OCI-LY7 (cell line): ENCODE data around the gene MEI4. TPM values are rescaled to one million over a fixed set of nuclear protein-coding genes. Genes with fewer than 3 reads are reported as not detected.

Experiments used
- BruUV-seq: library from RNA; stranded (reverse); fragments of 400-500 nt; replicated peaks from 2 replicates; lab custom pipeline; 2021; lab: Mats Ljungman, UMichigan
- CTCF ChIA-PET: fragments of 300-600 bp; sonication (Branson Sonifier 250); formaldehyde crosslinking; loops from one replicate; lab custom pipeline; 2022; ENCODE audit warnings: antibody characterized with exemption; ENCODE audit not compliant: unreplicated experiment; lab: Charles Lee
- POLR2A ChIA-PET: fragments of 300-600 bp; sonication (Branson Sonifier 250); formaldehyde crosslinking; loops from one replicate; lab custom pipeline; 2022; ENCODE audit warnings: antibody characterized with exemption; lab: Charles Lee
- DNase-seq: peaks from one replicate; pipeline ENCODE4 v3.0.0-alpha.2; 2015; ENCODE audit warnings: low spot score
- H2AFZ ChIP-seq: fragments of 200-600 bp; sonication (generic), shearing (Covaris generic); 2 replicates; pipeline ENCODE4 v1.6.1; 2014; ENCODE audit warnings: mild to moderate bottlenecking, antibody characterized with exemption, low read length, moderate library complexity
- H3K27ac ChIP-seq: fragments of 200-600 bp; sonication (generic); 2 replicates; pipeline ENCODE4 v1.5.1; 2014; ENCODE audit warnings: mixed run types, low read depth, mild to moderate bottlenecking, moderate library complexity, low read length, inconsistent platforms; ENCODE audit not compliant: poor library complexity, severe bottlenecking
- H3K36me3 ChIP-seq: fragments of 200-600 bp; sonication (generic); 2 replicates; pipeline ENCODE4 v1.6.1; 2014; ENCODE audit warnings: mild to moderate bottlenecking, antibody characterized with exemption, low read length, moderate library complexity, mixed read lengths; ENCODE audit not compliant: insufficient read depth
- H3K4me1 ChIP-seq: fragments of 200-600 bp; sonication (generic); 2 replicates; pipeline ENCODE4 v1.5.1; 2014; ENCODE audit warnings: mild to moderate bottlenecking, low read length; ENCODE audit not compliant: insufficient read depth, poor library complexity, severe bottlenecking
- H3K4me2 ChIP-seq: fragments of 200-600 bp; sonication (generic); 2 replicates; pipeline ENCODE4 v1.6.1; 2014; ENCODE audit warnings: mild to moderate bottlenecking, low read length
- H3K4me3 ChIP-seq: fragments of 200-600 bp; sonication (generic); 2 replicates; pipeline ENCODE4 v1.5.1; 2014; ENCODE audit warnings: mild to moderate bottlenecking, low read depth, low read length; ENCODE audit not compliant: poor library complexity, severe bottlenecking
- H3K79me2 ChIP-seq: fragments of 200-600 bp; sonication (generic); 2 replicates; pipeline ENCODE4 v1.6.1; 2016; ENCODE audit warnings: low read depth, mild to moderate bottlenecking, low read length, moderate library complexity, mixed read lengths; ENCODE audit not compliant: insufficient read depth
- H3K9me2 ChIP-seq: fragments of 200-600 bp; sonication (generic); 2 replicates; pipeline ENCODE4 v1.6.1; 2016; ENCODE audit warnings: mild to moderate bottlenecking, low read length, mixed read lengths; ENCODE audit not compliant: insufficient read depth
- H3K9me3 ChIP-seq: fragments of 200-600 bp; sonication (generic); 2 replicates; pipeline ENCODE4 v1.6.1; 2014; ENCODE audit warnings: mild to moderate bottlenecking, mixed run types, low read length, mixed read lengths
- H4K20me1 ChIP-seq: fragments of 200-600 bp; sonication (generic); 2 replicates; pipeline ENCODE4 v1.6.1; 2014; ENCODE audit warnings: mild to moderate bottlenecking, antibody characterized with exemption, low read length, moderate library complexity, mixed read lengths; ENCODE audit not compliant: insufficient read depth
- CTCF ChIP-seq: fragments of 200-600 bp; sonication (generic); conservative IDR thresholded peaks from 2 replicates; pipeline ENCODE4 v1.5.1; 2014; ENCODE audit warnings: mild to moderate bottlenecking, antibody characterized with exemption, low read length, moderate library complexity, mixed read lengths
- EZH2phosphoT487 ChIP-seq: fragments of 200-600 bp; sonication (generic); IDR thresholded peaks from 2 replicates; pipeline ENCODE4 v1.6.1; 2018; ENCODE audit warnings: low read depth, borderline replicate concordance, mild to moderate bottlenecking, mixed run types, antibody characterized with exemption, low read length, moderate library complexity, mixed read lengths
- intact Hi-C: fragments of 100-400 bp; cut with micrococcal nuclease; formaldehyde crosslinking; loops from one replicate; pipeline ENCODE4 v1.10.0; 2022; ENCODE audit not compliant: unreplicated experiment
- total RNA-seq, 2 experiments: library from RNA; depleted of rRNA in 1 of 2; stranded (reverse); fragments of >200 nt in 1 of 2; shearing (Covaris generic) in 1 of 2; gene quantifications; 2 replicates each; pipeline ENCODE4 v1.2.3, GENCODE V29; 2014 to 2022

Gene MEI4
- total RNA-seq, 2 experiments from 2014 or later, result not detected

GRCh38 chr6:77962070-77962469, 309.2 kb downstream of the MEI4 start:
- Histone ChIP-seq H3K9me3 (no peaks in the 10 kb centered on the region), H2AFZ (no peak overlapping the region), H3K4me2 (no peak overlapping the region), H3K79me2 (no peaks in the 10 kb centered on the region), H3K4me3 (no peak overlapping the region), H3K9me2 (no peaks in the 10 kb centered on the region), H3K36me3 (no peaks in the 10 kb centered on the region), H3K27ac (no peak overlapping the region), H4K20me1 (no peaks in the 10 kb centered on the region), H3K4me1 (no peaks in the 10 kb centered on the region)
- intact Hi-C loops, result no loop called here
- no TSS peak for BruUV-seq
- no peak for DNase-seq
- ChIA-PET CTCF (no interaction called here), POLR2A (no interaction called here)
- TF ChIP-seq EZH2phosphoT487, result no peak
- no peak for TF ChIP-seq CTCF

GRCh38 chr6:77965449-77965848, 312.6 kb downstream of the MEI4 start:
- no peaks in the 10 kb centered on the region for H4K20me1 ChIP-seq
- H3K4me2 ChIP-seq, result no peak overlapping the region
- no peak overlapping the region for H3K27ac ChIP-seq
- H3K79me2 ChIP-seq, result no peaks in the 10 kb centered on the region
- no peaks in the 10 kb centered on the region for H3K36me3 ChIP-seq
- DNase-seq, result no peak
- intact Hi-C loops, result no loop called here
- no peak for TF ChIP-seq EZH2phosphoT487
- no peak for TF ChIP-seq CTCF
- BruUV-seq, result no TSS peak
- ChIA-PET POLR2A (no interaction called here), CTCF (no interaction called here)
- no peak overlapping the region for H2AFZ ChIP-seq
- H3K4me3 ChIP-seq, result no peak overlapping the region
- no peaks in the 10 kb centered on the region for H3K9me3 ChIP-seq
- no peaks in the 10 kb centered on the region for H3K9me2 ChIP-seq
- no peaks in the 10 kb centered on the region for H3K4me1 ChIP-seq

DNA sequence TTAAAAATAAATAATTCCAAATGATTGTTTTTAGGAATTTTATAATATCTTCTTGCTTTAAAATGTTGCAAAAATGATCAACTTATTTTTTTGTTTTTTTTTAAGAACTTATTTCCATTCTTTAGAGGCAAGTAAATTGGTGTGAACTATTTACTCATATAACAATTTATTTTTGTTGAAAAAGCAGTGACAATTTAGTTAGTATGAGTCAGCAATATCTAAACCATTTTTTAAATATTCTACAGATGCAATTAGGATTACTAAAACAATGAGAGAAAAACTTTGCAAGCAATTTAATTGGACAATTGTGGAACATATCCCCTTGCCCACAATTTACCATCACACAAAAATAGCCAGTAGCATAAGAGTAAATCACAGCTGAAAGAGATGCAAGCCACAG, 319.5 kb downstream of the MEI4 start:
- Histone ChIP-seq H4K20me1 (no peaks in the 10 kb centered on the region), H3K79me2 (no peaks in the 10 kb centered on the region), H2AFZ (no peak overlapping the region), H3K9me3 (peaks cover 4% of the 10 kb centered on the region; the same call in 1 of the 2 replicates), H3K36me3 (no peaks in the 10 kb centered on the region), H3K27ac (no peak overlapping the region), H3K4me2 (no peak overlapping the region), H3K4me3 (no peak overlapping the region), H3K4me1 (no peaks in the 10 kb centered on the region), H3K9me2 (no peaks in the 10 kb centered on the region)
- CTCF ChIA-PET, result no interaction called here
- TF ChIP-seq EZH2phosphoT487 (no peak), CTCF (no peak)
- POLR2A ChIA-PET, result no interaction called here
- no peak for DNase-seq
- no TSS peak for BruUV-seq
- intact Hi-C loops, result no loop called here

Other genes with a start within 250 kb of the MEI4 start
- not detected in 2 replicates for gene HTR1B, start 189.5 kb upstream of the MEI4 start, total RNA-seq (2014; rRNA removed; shearing (Covaris generic))
- not detected in 2 replicates for gene HTR1B, start 189.5 kb upstream of the MEI4 start, total RNA-seq (2022)